ENCODE results near the gene ISOC1. TPM values are rescaled to one million over a fixed set of nuclear protein-coding genes. Genes with fewer than 3 reads are reported as not detected.

Gene ISOC1
- total RNA-seq, 2 donors from 2014 or later, result 10.9 to 12.0 TPM

DNA sequence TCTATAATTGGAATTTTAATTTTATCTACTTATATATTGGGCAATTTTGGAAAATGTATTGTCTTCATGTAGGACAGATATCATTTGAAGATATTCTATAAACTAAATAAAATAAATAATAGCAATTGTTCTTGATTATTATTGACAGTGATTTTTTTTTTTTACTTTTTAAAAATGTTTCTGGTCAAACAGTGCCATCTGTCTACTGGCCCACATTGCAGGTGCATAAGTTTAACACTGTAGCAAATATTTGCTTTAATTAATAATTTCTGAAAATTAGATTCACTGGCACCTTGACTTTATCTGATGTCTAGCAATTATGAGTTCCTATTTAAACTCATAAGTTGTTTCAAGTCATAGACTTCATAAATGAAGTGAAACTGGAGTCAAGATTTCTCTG lies 41.1 kb upstream of the ISOC1 start:
- DNase-seq (ENCODE audit: low spot score), result no peak
- ATAC-seq (ENCODE audit: insufficient number of reproducible peaks, low FRiP score, low read depth), result no peak
- Histone ChIP-seq H3K4me1 (ENCODE audit: control insufficient read depth in 1 of 2, low read depth in 2 of 2) (no peaks in the 10 kb centered on the region), H3K27me3 (replicated peaks; ENCODE audit: insufficient read depth) (no peaks in the 10 kb centered on the region), H3K36me3 (no peaks in the 10 kb centered on the region), H3K9me3 (peaks cover 5% of the 10 kb centered on the region), H3K27ac (no peak overlapping the region), H3K4me3 (no peak overlapping the region)
- TF ChIP-seq, protein P1, sequence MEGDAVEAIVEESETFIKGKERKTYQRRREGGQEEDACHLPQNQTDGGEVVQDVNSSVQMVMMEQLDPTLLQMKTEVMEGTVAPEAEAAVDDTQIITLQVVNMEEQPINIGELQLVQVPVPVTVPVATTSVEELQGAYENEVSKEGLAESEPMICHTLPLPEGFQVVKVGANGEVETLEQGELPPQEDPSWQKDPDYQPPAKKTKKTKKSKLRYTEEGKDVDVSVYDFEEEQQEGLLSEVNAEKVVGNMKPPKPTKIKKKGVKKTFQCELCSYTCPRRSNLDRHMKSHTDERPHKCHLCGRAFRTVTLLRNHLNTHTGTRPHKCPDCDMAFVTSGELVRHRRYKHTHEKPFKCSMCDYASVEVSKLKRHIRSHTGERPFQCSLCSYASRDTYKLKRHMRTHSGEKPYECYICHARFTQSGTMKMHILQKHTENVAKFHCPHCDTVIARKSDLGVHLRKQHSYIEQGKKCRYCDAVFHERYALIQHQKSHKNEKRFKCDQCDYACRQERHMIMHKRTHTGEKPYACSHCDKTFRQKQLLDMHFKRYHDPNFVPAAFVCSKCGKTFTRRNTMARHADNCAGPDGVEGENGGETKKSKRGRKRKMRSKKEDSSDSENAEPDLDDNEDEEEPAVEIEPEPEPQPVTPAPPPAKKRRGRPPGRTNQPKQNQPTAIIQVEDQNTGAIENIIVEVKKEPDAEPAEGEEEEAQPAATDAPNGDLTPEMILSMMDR (IDR thresholded peaks at IDR 0.05), result no peak

DNA sequence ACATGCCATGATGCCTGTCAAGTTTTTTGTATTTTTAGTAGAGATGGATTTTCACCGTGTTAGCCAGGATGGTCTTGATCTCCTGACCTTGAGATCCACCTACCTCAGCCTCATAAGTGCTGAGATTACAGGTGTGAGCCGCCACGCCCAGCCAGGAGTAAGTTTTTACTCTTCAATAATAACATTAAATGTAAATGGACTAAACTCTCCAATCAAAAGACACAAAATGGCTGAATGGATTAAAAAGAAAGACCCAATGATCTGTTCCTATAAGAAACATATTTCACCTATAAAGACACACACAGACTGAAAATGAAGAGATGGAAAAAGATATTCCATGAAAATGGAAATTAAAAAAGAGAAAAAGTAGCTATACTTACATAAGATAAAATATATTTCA lies 37.2 kb upstream of the ISOC1 start:
- no peak overlapping the region for H3K27ac ChIP-seq
- H3K4me3 ChIP-seq, result no peak overlapping the region
- H3K36me3 ChIP-seq, result no peaks in the 10 kb centered on the region
- peaks cover 5% of the 10 kb centered on the region for H3K9me3 ChIP-seq
- no peaks in the 10 kb centered on the region for H3K27me3 ChIP-seq (replicated peaks; ENCODE audit: insufficient read depth)
- TF ChIP-seq, protein P1 (IDR thresholded peaks at IDR 0.05), result no peak
- H3K4me1 ChIP-seq (ENCODE audit: control insufficient read depth in 1 of 2, low read depth in 2 of 2), result no peaks in the 10 kb centered on the region
- no peak for DNase-seq (ENCODE audit: low spot score)
- no peak for ATAC-seq (ENCODE audit: insufficient number of reproducible peaks, low FRiP score, low read depth)

DNA sequence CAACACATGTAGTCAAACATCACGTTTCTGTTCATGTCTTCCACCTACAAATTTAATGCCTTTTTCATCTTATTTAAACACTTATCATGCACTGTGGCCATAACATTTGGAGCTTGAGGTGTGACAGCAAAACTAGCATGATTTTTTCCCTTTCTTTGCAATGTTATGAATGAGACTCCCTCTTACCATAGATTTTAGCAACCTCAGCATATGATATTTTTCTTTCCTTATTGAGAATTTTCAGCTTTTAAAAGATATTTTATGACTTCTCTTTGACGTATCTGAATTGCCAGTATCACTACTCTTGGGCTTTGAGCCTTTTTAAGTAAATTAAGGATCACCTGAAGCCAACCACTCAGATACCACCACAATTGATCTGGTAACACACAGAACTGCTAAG lies 32.7 kb upstream of the ISOC1 start:
- H3K9me3 ChIP-seq, result peaks cover 5% of the 10 kb centered on the region

DNA sequence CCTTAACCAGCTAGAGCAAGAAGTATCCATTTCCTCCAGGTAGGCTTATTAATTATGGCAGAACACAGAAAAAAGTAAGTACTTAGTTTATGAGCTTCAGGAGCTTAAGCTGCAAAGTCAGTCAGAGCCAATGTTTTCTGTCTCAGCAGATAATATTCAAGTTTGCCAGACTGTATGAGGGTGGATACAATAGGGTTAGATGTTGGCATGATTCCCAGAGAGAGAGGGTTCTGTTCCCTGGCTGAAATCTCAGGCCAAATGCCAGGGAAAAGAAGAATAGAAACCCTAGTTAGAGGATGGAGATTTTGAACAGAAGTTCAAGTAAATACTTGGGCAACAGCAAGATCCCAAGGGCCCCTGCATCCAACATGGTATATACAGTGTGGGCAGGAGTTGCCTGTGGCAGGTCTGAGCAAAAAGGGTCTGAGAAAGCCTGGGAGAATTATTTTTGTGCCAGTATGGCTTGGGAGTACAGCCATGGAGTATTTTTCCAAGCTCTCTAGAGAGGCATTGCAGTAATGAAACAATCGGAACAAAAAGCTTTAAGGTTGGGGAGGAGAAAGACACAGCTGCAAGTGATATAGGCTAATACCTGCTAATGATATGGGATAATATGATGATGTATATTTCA lies 31.0 kb upstream of the ISOC1 start:
- no peak for ATAC-seq (ENCODE audit: insufficient number of reproducible peaks, low FRiP score, low read depth)

More for the DNA sequence above, 32.7 kb upstream of the ISOC1 start:
- Histone ChIP-seq H3K27me3 (replicated peaks; ENCODE audit: insufficient read depth) (no peaks in the 10 kb centered on the region), H3K4me3 (no peak overlapping the region), H3K36me3 (no peaks in the 10 kb centered on the region), H3K27ac (no peak overlapping the region), H3K4me1 (ENCODE audit: control insufficient read depth in 1 of 2, low read depth in 2 of 2) (no peaks in the 10 kb centered on the region)
- ATAC-seq (ENCODE audit: insufficient number of reproducible peaks, low FRiP score, low read depth) (no peak), DNase-seq (ENCODE audit: low spot score) (no peak)
- TF ChIP-seq, protein P1 (IDR thresholded peaks at IDR 0.05), result no peak

DNA sequence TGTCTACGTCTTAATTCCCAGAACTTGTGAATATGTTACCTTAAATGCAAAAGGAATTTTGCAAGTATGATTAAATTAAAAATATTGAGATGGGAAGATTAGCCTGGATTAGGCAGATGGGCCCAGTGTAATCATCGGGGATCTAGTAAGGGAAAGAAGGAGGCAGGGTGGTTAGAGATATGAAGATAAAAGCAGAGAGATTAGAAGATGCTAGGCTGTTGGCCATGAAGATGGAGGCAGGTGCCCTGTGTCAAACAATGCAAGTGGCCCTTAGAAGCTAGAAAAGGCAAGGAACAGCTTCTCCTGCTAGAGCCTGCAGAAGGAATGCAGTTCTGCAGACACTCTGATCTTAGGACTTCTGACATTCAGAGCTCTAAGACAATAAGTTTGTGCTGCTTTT lies 28.8 kb upstream of the ISOC1 start:
- Histone ChIP-seq H3K36me3 (no peaks in the 10 kb centered on the region), H3K27me3 (replicated peaks; ENCODE audit: insufficient read depth) (no peaks in the 10 kb centered on the region), H3K4me1 (ENCODE audit: control insufficient read depth in 1 of 2, low read depth in 2 of 2) (no peaks in the 10 kb centered on the region), H3K27ac (no peak overlapping the region), H3K9me3 (no peaks in the 10 kb centered on the region), H3K4me3 (no peak overlapping the region)
- TF ChIP-seq, protein P1 (IDR thresholded peaks at IDR 0.05), result no peak
- ATAC-seq (ENCODE audit: insufficient number of reproducible peaks, low FRiP score, low read depth), result no peak
- DNase-seq (ENCODE audit: low spot score), result no peak

More for the DNA sequence above, 31.0 kb upstream of the ISOC1 start:
- Histone ChIP-seq H3K27ac (no peak overlapping the region), H3K4me3 (no peak overlapping the region), H3K36me3 (no peaks in the 10 kb centered on the region), H3K9me3 (no peaks in the 10 kb centered on the region), H3K4me1 (ENCODE audit: control insufficient read depth in 1 of 2, low read depth in 2 of 2) (no peaks in the 10 kb centered on the region), H3K27me3 (replicated peaks; ENCODE audit: insufficient read depth) (no peaks in the 10 kb centered on the region)
- TF ChIP-seq, protein P1 (IDR thresholded peaks at IDR 0.05), result no peak
- no peak for DNase-seq (ENCODE audit: low spot score)

All from thoracic aorta (tissue), 2 donors.